ENCODE results near the gene GORASP1. TPM values are rescaled to one million over a fixed set of nuclear protein-coding genes. Genes with fewer than 3 reads are reported as not detected.

GORASP1 gene
- polyA plus RNA-seq, 4 donors = 53.9 to 81.0 (median 67.8) TPM

DNA sequence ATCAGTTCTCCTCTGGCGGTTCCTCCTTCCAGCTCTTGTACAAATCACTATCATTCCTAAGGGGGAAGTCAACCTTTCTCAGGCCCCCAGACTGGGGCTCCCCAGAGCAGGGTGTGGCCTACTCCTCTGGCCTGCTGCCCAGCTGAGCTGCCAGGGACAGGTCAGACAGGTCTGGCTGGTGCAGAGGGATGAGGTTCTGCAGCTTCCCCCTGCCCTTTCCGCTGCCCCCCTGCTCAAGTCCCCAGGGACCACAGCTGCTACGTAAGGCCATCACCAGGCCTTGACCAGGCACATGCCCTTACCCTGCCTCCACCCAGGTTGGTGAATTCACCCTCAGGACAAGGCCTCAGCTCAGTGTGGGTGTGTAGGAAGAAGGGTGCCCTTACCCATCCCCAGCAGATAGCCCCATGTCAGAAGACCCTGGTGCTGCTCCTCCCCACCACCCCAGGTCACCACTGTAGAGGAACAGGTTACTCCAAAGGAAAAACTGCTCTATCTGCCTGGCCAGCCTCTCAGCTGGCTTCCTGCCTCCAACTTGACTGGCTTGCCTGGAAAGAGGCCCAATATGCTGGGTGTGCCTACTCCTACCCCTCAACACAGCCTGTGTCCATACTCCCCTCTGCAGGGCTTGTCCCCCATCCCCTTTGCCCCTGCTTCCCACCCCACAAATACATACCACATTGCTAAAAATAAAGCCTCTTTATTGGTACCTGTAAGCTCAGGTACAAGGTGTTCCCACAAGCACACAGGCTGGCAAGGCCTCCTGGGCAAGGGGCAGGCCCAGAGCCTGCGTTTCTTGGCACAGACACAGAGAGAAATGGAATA is 34.0 kb upstream of the GORASP1 start:
- no peak for DNase-seq (ENCODE audit: low read depth in 4 of 4, low spot score in 2 of 4)

DNA sequence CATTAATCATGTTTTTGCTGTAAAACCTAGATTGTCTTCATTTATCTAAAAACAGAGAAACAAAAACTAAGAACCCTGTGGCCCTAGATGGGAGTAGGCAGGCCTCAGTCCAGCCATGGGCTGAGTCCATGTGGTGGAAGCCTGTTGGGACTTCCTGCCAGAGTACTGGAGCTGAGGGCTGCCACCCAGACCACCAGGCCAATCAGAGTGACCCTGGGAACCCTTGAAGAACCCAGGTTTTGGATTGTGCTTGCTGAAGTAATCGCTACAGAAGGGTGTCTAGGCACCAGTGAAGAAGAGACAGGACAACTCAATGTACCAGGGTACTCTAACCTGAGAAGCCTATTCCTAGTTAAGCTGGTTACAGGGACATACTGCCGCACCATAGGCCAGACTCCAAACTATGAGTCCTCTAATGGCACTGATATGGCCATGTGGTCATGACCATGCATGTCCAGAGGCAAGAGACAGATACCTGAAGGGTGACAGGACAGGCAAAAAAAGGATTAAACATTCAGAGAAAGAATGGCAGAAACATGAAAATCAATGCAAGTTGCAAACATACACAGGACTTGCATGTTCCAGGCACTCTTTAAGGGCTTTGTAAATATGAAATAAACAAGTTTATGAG is 33.0 kb upstream of the GORASP1 start:
- DNase-seq (ENCODE audit: low read depth in 4 of 4, low spot score in 2 of 4) = no peak

GRCh38 chr3:39139442-39139841 is 32.0 kb upstream of the GORASP1 start:
- DNase-seq (ENCODE audit: low read depth in 4 of 4, low spot score in 2 of 4) = no peak

DNA sequence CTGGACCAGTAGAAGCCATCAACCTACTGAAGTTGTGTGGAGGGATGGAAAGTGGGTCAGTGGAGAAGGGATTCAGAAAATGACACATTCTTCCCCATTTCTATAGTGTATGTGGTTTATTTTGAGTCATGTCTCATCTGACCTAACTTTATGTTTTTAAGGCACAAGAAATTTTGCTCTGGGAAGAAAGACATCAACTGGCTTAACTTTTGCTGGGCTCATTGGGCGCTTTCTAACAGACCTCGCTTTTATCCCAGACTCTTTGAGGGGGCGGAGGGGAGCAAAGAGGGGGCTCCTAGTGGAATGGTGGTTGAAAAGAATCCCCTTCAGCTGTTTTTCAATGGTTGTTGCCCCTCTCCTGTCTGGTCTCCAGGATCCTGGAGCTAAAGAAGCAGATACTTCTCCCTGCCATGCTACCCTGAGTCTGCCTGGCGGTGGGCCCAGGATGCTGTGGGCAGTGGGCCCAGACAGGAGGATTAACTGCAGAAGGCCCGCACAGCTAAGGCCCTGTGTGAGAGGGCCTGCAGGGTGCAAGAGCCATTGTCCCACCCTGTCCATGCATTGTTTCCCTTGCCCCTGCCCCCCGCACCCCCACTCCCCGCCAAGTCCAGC is 31.5 kb upstream of the GORASP1 start:
- no peak for DNase-seq (ENCODE audit: low read depth in 4 of 4, low spot score in 2 of 4)

DNA sequence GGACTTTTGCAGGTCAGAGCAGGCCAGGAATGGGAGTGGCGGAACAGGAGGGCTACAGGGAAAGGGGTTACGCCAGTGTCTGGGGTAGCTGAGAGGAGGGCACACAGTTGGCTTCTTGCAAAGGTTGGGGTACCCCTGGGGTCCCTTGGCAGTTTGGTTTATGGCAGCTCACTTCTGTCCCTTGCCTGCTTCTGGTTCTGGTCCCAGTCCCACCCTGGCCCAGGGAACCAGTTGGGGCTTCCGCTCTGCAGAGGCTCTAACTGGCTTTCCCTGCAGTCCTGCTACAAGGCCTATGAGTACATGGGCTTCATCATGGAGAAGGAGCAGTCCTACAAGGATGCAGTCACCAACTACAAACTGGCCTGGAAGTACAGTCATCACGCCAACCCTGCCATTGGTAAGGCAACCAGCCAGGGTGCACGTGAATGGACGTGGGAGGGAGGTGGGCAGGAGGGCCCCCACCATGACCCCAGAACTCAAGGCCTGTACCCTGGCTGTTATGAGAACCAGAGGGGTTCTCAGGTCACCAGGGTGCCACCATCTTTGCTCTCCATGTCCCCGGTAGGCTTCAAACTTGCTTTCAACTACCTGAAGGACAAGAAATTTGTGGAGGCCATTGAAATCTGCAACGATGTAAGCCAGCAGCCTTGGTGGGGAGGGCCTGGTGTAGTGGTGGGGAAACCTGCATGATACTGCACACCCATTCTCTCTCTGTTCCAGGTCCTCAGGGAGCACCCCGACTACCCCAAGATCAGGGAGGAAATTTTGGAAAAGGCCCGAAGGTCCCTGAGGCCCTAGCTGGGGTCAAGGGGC is 30.8 kb upstream of the GORASP1 start:
- DNase-seq (ENCODE audit: low read depth in 4 of 4, low spot score in 2 of 4) = no peak

GRCh38 chr3:39137435-39137936 is 30.1 kb upstream of the GORASP1 start:
- DNase-seq (ENCODE audit: low read depth in 4 of 4, low spot score in 2 of 4) = no peak

DNA sequence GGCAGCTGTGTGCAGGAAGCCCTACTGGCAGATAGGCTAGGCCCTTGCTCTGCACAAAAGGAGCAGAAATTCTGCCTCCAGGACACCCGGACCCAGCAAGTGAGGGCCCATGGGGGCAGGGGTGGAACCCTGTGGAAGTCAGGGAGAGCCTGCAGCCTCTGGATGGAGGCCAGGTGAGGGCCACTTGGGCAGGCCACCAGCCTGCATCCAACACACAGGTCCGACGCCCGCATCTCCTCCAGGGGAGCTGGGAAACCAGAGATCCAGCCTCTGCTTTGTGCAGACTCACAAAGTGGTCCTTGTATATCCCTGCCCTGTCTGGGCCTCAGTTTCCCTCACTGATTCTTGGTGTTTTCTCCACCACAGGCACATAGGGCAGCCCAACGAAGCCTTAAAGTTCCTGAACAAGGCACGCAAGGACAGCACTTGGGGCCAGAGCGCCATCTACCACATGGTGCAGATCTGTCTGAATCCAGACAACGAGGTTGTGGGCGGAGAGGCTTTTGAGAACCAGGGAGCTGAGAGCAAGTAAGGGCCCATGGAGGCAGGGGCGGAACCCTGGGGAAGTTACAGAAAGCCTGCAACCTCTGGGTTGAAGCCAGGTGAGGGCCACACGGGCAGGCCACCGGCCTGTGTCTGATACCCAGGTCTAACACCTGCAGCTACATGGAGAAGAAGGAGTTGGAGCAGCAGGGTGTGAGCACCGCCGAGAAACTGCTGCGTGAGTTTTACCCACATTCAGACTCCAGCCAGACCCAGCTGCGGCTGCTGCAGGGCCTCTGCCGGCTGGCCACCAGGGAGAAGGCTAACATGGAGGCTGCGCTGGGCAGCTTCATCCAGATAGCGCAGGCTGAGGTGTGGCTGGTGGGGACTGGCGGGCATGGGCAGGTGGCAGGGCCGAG is 29.4 kb upstream of the GORASP1 start:
- DNase-seq (ENCODE audit: low read depth in 4 of 4, low spot score in 2 of 4) = no peak

DNA sequence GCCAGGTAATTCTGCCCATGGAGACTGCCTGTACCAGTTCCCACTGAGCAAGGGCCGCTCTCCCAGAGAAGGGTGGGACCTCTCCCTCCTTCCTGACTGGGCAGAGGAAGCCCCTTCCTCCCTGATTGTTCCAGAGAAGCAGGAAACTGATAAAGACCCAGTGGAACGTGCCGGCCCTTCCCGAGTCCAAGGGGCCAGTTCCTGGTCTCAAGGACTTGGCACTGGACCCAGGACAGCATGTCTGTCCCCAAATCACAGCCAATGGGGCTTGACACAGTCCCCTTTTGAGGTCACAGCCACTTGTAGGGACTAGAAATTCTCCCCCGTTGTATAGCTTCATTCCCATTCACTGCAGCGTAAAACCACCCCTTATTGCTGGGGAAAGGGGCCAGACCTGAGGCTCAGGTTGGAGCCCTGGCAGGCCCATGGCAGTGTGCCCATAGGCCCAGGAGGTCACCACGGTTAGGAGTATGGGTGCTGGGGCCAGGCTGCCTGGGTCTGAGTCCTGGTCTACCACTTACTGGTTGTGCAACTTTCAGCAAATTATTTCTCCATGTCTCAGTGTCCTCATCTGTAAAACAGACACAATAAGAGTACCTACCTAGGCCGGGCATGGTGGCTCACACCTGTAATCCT is 27.9 kb upstream of the GORASP1 start:
- no peak for DNase-seq (ENCODE audit: low read depth in 4 of 4, low spot score in 2 of 4)

- no peak for DNase-seq (ENCODE audit: low read depth in 4 of 4, low spot score in 2 of 4)
Measured at GRCh38 chr3:39134305-39134704, 26.9 kb upstream of the GORASP1 start.

DNA sequence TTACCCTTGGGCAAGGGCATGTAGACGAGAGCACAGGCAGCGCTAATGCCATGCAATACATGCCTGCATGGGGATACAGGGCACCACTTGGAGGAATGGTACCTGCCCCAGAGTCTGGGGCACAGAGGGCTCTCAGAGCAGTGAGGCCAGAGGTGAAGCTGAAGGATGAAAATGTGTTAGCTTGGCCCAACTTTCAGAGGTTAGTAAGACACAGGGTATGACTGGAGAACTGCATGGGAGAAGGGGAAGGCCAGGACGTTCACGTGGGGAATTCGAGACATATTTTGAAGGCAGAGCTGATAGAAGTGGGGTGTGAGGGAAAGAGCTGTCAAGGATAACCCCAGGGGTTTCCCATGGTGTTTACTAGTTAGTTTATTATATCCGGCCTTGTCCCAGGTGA is 26.4 kb upstream of the GORASP1 start:
- no peak for DNase-seq (ENCODE audit: low read depth in 4 of 4, low spot score in 2 of 4)

DNA sequence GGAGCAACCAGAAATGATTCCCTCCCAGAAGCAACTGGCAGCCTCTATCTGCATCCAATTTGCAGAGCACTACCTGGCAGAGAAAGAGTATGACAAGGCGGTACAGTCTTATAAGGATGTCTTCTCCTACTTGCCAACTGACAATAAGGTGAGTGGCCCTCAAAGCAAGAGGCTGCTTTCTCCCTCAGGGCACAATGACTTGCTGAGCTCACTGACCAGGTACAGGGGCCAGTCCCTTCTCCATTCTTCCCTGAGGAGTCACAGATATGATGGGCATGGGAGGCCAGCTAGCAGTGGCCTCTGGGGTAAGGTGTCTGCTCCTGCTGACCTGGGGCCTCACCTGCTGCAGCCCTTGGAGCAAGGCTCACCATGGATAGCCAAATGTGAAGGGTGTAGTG is 25.7 kb upstream of the GORASP1 start:
- DNase-seq (ENCODE audit: low read depth in 4 of 4, low spot score in 2 of 4) = no peak

- no peak for DNase-seq (ENCODE audit: low read depth in 4 of 4, low spot score in 2 of 4)
Measured at GRCh38 chr3:39132096-39133092, 25.0 kb upstream of the GORASP1 start.

DNA sequence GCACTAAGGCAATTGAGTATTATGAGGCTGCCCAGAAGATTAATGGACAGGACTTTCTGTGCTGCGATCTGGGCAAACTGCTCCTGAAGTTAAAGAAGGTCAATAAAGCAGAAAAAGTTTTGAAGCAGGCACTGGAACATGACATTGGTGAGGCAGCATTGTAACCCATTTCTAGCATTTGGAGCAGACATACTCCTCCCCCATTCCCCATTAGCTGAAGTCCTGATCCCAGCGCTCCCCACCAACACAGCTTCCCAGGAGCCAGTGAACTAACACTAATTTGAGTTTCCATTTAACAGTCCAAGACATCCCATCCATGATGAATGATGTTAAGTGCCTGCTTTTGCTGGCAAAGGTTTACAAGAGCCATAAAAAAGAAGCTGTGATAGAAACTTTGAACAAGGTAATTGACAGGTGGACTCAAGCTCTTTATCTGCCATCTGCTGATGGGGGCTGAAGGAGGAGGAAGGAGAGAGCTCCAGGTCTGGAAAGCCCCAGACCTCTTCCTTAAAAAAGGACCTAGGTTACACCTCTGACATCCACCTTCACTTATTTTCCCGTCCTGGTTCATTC is 23.4 kb upstream of the GORASP1 start:
- no peak for DNase-seq (ENCODE audit: low read depth in 4 of 4, low spot score in 2 of 4)

DNA sequence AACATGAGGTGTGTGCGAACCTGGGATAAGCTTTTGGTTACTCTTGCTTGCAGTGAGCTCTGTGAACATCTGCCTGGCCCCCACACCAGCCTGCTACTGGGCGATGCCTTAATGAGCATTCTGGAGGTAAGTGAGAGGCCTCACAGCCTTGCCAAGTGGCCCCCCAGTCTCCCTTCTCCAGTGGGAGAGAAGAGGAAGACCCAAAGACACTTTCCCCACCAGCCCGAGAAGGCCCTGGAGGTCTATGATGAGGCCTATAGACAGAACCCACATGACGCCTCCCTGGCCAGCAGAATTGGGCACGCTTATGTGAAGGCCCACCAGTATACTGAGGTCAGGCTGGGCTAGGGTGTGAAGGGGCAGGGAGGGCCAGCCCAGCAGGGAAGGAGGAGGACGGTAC is 22.6 kb upstream of the GORASP1 start:
- no peak for DNase-seq (ENCODE audit: low read depth in 4 of 4, low spot score in 2 of 4)

DNA sequence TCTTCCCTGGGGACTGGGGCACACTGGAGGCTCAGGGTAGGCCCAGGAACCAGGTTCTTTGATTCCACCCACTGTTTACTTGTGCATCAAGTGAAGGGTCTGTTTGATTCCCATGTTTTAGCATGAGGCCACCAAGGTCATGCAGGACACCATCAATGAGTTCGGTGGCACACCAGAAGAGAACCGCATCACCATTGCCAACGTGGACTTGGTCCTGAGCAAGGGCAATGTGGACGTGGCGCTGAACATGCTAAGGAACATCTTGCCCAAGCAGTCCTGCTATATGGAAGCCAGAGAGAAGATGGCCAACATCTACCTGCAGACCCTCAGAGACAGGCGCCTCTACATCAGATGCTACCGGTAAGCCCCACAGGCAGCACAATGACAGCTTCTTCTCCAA is 21.5 kb upstream of the GORASP1 start:
- no peak for DNase-seq (ENCODE audit: low read depth in 4 of 4, low spot score in 2 of 4)

- no peak for DNase-seq (ENCODE audit: low read depth in 4 of 4, low spot score in 2 of 4)
Measured at GRCh38 chr3:39127908-39128304, 20.5 kb upstream of the GORASP1 start.

DNA sequence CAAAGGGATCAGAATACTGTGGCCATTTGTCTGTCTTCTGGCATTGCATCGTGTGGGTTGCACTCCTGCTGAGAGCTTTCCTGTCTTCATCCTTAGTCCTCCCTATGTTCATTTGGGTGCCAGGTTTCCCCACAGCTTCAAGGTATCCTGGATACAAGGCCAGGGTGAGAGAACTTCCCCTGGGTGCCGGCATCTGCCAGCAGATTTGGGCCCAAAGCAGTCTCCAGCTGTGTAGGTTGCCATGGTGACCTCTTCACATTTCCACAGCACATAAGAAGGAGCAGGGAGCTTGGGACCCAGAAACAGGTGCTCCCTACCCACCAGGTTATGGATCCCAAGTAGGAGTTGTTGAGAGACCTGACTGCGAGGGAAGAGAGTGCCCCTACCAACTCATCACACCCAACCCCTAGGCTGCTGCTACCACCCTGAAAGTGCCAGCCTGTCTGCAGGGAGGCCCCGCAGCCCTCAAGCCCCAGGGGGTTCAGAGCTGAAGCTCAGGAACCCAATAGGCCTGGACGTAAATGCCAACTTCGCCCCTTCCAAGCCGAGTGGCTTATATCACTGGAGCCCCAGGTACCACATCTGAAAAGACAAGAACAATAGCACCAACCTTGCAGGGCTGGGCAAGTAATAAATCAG is 20.0 kb upstream of the GORASP1 start:
- no peak for DNase-seq (ENCODE audit: low read depth in 4 of 4, low spot score in 2 of 4)
